C4-2B (cell line): Measurements from ENCODE around the gene SPATA46.

ENCODE experiments used
- H3K27ac ChIP-seq: fragments of 450-650 bp; 2 replicates; pipeline ENCODE4 v1.5.1; 2017
- ZFX ChIP-seq: fragments of 450-650 bp; IDR thresholded peaks from 2 replicates; pipeline ENCODE4 v1.6.1; 2017
- TF ChIP-seq, protein P1 (sequence below): fragments of 450-650 bp; conservative IDR thresholded peaks from 2 replicates; pipeline ENCODE4 v1.5.1; 2017; ENCODE audit warnings: mild to moderate bottlenecking

Gene SPATA46

DNA sequence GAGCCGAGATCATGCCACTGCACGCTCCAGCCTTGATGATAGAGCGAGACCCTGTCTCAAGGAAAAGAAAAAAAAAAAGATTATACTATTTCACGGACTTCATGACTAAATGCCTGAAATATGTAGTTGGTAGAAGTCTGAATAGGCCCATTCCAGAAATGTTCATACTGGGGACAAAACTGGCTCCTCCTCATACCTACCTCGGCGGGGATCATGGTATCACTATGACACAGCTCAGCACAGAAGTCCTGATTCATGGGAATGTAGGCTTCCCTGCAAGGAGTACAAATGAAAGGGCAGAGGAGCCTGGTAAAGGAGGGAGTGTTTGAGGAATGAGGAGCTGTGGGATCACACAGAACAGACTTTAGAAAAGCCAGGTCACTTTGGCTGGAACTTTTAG lies 5.0 kb downstream of the SPATA46 start:
- TF ChIP-seq, protein P1, sequence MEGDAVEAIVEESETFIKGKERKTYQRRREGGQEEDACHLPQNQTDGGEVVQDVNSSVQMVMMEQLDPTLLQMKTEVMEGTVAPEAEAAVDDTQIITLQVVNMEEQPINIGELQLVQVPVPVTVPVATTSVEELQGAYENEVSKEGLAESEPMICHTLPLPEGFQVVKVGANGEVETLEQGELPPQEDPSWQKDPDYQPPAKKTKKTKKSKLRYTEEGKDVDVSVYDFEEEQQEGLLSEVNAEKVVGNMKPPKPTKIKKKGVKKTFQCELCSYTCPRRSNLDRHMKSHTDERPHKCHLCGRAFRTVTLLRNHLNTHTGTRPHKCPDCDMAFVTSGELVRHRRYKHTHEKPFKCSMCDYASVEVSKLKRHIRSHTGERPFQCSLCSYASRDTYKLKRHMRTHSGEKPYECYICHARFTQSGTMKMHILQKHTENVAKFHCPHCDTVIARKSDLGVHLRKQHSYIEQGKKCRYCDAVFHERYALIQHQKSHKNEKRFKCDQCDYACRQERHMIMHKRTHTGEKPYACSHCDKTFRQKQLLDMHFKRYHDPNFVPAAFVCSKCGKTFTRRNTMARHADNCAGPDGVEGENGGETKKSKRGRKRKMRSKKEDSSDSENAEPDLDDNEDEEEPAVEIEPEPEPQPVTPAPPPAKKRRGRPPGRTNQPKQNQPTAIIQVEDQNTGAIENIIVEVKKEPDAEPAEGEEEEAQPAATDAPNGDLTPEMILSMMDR: no peak
- TF ChIP-seq ZFX: no peak
- no peak overlapping the region for H3K27ac ChIP-seq

DNA sequence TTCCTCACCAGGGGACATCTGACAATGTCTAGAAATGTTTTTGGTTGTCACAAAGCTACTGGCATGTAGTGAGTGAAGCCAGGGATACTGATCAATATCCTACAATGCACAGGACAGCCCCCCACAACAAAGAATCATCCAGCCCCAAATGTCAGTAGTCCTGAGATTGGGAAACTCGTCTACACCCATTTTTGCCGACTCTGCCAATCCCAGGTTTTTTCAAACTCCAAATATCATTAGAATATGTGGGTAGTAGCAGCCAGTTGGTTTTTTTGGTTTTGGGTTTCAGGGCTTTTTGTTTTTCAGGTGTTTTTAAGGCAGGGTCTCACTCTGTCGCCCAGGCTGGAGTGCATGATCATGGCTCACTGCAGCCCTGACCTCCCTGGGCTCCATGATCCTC lies 5.9 kb downstream of the SPATA46 start:
- no peak for TF ChIP-seq ZFX
- TF ChIP-seq, protein P1: no peak

GRCh38 chr1:162370161-162370560 lies 6.5 kb downstream of the SPATA46 start:
- TF ChIP-seq ZFX: no peak
- TF ChIP-seq, protein P1: no peak

More for the DNA sequence above, 5.9 kb downstream of the SPATA46 start:
- no peak overlapping the region for H3K27ac ChIP-seq

GRCh38 chr1:162369571-162369970 lies 7.1 kb downstream of the SPATA46 start:
- H3K27ac ChIP-seq: no peak overlapping the region
- no peak for TF ChIP-seq ZFX
- TF ChIP-seq, protein P1: no peak

More at GRCh38 chr1:162370161-162370560, 6.5 kb downstream of the SPATA46 start:
- no peak overlapping the region for H3K27ac ChIP-seq

DNA sequence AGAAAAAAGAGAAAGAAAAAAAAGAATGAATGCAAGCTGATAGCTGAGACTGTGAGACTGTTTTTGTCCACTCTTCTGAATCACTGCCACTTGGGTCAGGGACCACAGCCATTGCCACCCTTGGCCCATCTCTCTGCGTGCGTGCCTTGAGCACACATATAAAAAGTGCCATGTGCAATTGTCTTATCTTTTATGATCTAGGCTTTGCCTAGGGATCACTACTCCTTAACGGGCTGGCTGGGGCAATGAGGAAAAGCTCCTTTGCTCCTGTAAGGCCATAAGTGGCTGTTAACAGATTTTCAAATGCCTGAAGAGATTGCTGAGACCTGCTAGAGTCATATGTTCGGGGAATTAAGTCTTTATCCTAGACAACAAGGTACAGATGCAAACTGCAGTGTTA lies 8.2 kb downstream of the SPATA46 start:
- TF ChIP-seq, protein P1: no peak
- no peak for TF ChIP-seq ZFX

DNA sequence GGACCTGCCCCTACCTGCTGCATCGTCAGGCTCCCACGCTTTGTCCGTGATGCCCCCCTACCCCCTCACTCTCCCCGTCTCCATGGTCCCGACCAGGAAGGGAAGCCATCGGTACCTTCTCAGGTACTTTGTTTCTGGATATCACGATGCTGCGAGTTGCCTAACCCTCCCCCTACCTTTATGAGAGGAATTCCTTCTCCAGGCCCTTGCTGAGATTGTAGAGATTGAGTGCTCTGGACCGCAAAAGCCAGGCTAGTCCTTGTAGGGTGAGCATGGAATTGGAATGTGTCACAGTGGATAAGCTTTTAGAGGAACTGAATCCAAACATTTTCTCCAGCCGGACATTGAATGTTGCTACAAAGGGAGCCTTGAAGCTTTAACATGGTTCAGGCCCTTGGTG lies 8.9 kb downstream of the SPATA46 start:
- H3K27ac ChIP-seq: no peak overlapping the region

More for the DNA sequence above, 8.2 kb downstream of the SPATA46 start:
- no peak overlapping the region for H3K27ac ChIP-seq

DNA sequence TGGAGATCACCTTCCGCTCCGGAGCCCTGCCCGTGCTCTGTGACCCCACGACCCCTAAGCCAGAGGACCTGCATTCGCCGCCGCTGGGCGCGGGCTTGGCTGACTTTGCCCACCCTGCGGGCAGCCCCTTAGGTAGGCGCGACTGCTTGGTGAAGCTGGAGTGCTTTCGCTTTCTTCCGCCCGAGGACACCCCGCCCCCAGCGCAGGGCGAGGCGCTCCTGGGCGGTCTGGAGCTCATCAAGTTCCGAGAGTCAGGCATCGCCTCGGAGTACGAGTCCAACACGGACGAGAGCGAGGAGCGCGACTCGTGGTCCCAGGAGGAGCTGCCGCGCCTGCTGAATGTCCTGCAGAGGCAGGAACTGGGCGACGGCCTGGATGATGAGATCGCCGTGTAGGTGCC lies 9.6 kb downstream of the SPATA46 start:
- TF ChIP-seq ZFX: no peak
- TF ChIP-seq, protein P1: no peak
- no peak overlapping the region for H3K27ac ChIP-seq

More for the DNA sequence above, 8.9 kb downstream of the SPATA46 start:
- TF ChIP-seq, protein P1: no peak
- TF ChIP-seq ZFX: no peak
